K562 (cell line): ENCODE data around the gene CD46. TPM values are rescaled to one million over a fixed set of nuclear protein-coding genes. Genes with fewer than 3 reads are reported as not detected.

Experiments used
- ATF7 ChIP-seq: fragments of 450-650 bp; IDR thresholded peaks from 2 replicates; pipeline ENCODE4 v1.7.1; 2014; ENCODE audit warnings: mild to moderate bottlenecking, moderate library complexity
- BACH1 ChIP-seq: fragments of 200-800 bp; sonication (Bioruptor generic); IDR thresholded peaks from 2 replicates; pipeline ENCODE4 v1.6.1; 2016; ENCODE audit warnings: missing genetic modification characterization, missing compliant biosample characterization
- CAMTA2 ChIP-seq: fragments of 250-450 bp; sonication (Bioruptor Pico); conservative IDR thresholded peaks from 2 replicates; pipeline ENCODE4 v1.5.1; 2022
- CBX1 ChIP-seq: sonication (generic); IDR thresholded peaks from 2 replicates; pipeline ENCODE4 v1.6.1; 2016; ENCODE audit warnings: antibody characterized with exemption, low read depth, mild to moderate bottlenecking
- CBX3 ChIP-seq, 2 experiments: IDR thresholded peaks; 1 replicate in 1 of 2; 2 replicates in 1 of 2; pipeline ENCODE4 v1.6.1; 2012; ENCODE audit warnings: inconsistent platforms in 2 of 2, low read length in 2 of 2, borderline replicate concordance in 1 of 2, control low read depth in 1 of 2
- FOXA3 ChIP-seq, 2 experiments: fragments of 450-650 bp in 1 of 2; sonication (generic) in 1 of 2; formaldehyde crosslinking; IDR thresholded peaks in 1 of 2; conservative IDR thresholded peaks in 1 of 2; 2 replicates each; pipeline versions ENCODE4 v1.4.0 to v1.8.0; 2020 to 2022; ENCODE audit warnings: mild to moderate bottlenecking in 2 of 2, missing genetic modification reagents in 1 of 2
- L3MBTL2 ChIP-seq: fragments of 450-650 bp; IDR thresholded peaks from 2 replicates; pipeline ENCODE4 v1.6.1; 2016; ENCODE audit warnings: mild to moderate bottlenecking, moderate library complexity
- LEF1 ChIP-seq: fragments of 450-650 bp; IDR thresholded peaks from 2 replicates; pipeline ENCODE4 v1.6.1; 2016; ENCODE audit warnings: mild to moderate bottlenecking
- MYC ChIP-seq, 2 experiments: fragments of 250-450 bp in 1 of 2; sonication (Bioruptor Pico) in 1 of 2; IDR thresholded peaks; 2 replicates each; pipeline versions ENCODE4 v1.5.1 to v1.6.1; 2012 to 2021; ENCODE audit warnings: low read depth in 2 of 2, borderline replicate concordance in 1 of 2, improper control_type of control experiment in 1 of 2, low read length in 1 of 2, mild to moderate bottlenecking in 1 of 2, moderate library complexity in 1 of 2
- NCOR1 ChIP-seq: fragments of 450-650 bp; IDR thresholded peaks from 2 replicates; pipeline ENCODE4 v1.6.1; 2016; ENCODE audit warnings: mild to moderate bottlenecking, moderate library complexity
- PHB2 ChIP-seq: fragments of 450-650 bp; IDR thresholded peaks from 2 replicates; pipeline ENCODE4 v1.6.1; 2017; ENCODE audit warnings: low read depth
- RBBP5 ChIP-seq: fragments of 200-600 bp; sonication (generic); IDR thresholded peaks from 2 replicates; pipeline ENCODE4 v1.6.1; 2012; ENCODE audit warnings: borderline replicate concordance, mild to moderate bottlenecking, low read length, control low read depth, inconsistent platforms; ENCODE audit not compliant: insufficient read depth, poor library complexity, severe bottlenecking
- ZNF589 ChIP-seq: fragments of 200-800 bp; sonication (Bioruptor generic); IDR thresholded peaks from 2 replicates; pipeline ENCODE4 v1.6.1; 2016; ENCODE audit warnings: low read depth, missing genetic modification characterization, missing compliant biosample characterization
- polyA plus RNA-seq, 8 experiments: library from polyadenylated mRNA; depleted of rRNA in 4 of 8; stranded (reverse) in 5 of 8; unstranded in 3 of 8; fragments of >200 nt; fragmentation: Nextera tagmentation in 2 of 8; fragmentation: Illumina TruSeq in 1 of 8; extraction: Ambion mirVana in 2 of 8; extraction: Trizol in 1 of 8; gene quantifications; 2 replicates each; pipeline versions ENCODE4 v1.2.1 to v1.2.3, GENCODE V29; 2011 to 2014; ENCODE audit warnings: inconsistent platforms in 1 of 8, missing spikeins in 1 of 8
- total RNA-seq, 7 experiments: library from RNA; depleted of rRNA in 6 of 7; stranded (reverse); fragments of >200 nt in 6 of 7; fragmentation: Illumina TruSeq in 2 of 7; extraction: Trizol in 2 of 7; gene quantifications; 2 replicates each; pipeline versions ENCODE4 v1.2.1 to v1.2.3, GENCODE V29; 2011 to 2021; ENCODE audit warnings: low replicate concordance in 1 of 7
- TF ChIP-seq, protein P1 (sequence below), 2 experiments: IDR thresholded peaks; 2 replicates each; pipeline ENCODE4 v1.6.1; 2012; ENCODE audit warnings: improper control_type of control experiment in 2 of 2, low read depth in 2 of 2, low read length in 2 of 2, borderline replicate concordance in 1 of 2
- TF ChIP-seq, protein P2 (sequence below): fragments of 250-450 bp; sonication (Bioruptor Pico); IDR thresholded peaks from 2 replicates; pipeline ENCODE4 v1.5.0; 2020; ENCODE audit warnings: mild to moderate bottlenecking, borderline replicate concordance
- TF ChIP-seq, protein P3 (sequence below), 2 experiments: IDR thresholded peaks in 1 of 2; conservative IDR thresholded peaks in 1 of 2; 2 replicates each; pipeline ENCODE4 v1.6.1; 2016; ENCODE audit warnings: low read depth in 2 of 2, mild to moderate bottlenecking in 1 of 2, missing compliant biosample characterization in 1 of 2, missing genetic modification characterization in 1 of 2, moderate library complexity in 1 of 2

Gene CD46
- total and polyA plus RNA-seq, 9 of the 15 experiments (the other 6 are each of a cell fraction or from before 2014, with no cell fraction given): 87.9 to 374 (median 156) TPM

DNA sequence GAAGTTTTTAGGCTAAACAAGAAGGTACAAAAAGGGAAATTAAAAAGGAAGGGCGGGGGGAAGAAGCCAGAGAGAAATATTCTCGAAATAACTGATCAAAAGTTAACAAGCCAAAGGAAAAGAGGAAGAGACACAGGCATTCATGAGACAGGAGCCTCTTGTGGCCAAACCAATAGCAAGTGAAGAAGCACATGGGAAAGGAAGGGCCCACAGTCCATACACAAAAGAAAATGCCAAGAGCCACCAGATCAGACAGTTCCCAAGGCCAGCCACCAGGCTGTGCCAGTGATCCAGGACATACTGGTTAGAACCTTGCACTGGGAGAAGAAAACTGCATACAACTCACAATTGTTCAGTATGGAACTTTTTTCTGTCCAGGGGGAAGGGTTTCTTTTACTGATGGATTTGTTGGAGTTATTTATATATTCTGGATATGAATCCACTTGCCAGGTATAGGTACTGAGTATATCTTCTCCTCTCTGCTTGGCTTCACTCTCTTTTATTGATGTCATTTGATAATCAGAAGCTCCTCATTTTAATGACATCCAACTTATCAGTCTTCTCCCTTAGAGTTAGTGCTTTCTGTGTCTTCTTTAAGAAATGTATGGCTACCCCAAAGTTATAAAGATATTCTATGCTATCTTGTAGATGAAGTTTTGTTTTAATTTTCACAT lies 76.8 kb downstream of the CD46 start (continued):
- TF ChIP-seq RBBP5: no peak
- TF ChIP-seq ATF7: peak; percentile 59; the same call in 1 of the 2 replicates
- peak; percentile 96 for TF ChIP-seq L3MBTL2
- no peak for TF ChIP-seq ZNF589 (CRISPR knock-in tag)
- no peak for TF ChIP-seq CAMTA2 (CRISPR knock-in tag)
- TF ChIP-seq, protein P1, sequence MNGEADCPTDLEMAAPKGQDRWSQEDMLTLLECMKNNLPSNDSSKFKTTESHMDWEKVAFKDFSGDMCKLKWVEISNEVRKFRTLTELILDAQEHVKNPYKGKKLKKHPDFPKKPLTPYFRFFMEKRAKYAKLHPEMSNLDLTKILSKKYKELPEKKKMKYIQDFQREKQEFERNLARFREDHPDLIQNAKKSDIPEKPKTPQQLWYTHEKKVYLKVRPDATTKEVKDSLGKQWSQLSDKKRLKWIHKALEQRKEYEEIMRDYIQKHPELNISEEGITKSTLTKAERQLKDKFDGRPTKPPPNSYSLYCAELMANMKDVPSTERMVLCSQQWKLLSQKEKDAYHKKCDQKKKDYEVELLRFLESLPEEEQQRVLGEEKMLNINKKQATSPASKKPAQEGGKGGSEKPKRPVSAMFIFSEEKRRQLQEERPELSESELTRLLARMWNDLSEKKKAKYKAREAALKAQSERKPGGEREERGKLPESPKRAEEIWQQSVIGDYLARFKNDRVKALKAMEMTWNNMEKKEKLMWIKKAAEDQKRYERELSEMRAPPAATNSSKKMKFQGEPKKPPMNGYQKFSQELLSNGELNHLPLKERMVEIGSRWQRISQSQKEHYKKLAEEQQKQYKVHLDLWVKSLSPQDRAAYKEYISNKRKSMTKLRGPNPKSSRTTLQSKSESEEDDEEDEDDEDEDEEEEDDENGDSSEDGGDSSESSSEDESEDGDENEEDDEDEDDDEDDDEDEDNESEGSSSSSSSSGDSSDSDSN (IDR thresholded peaks at IDR 0.05; ENCODE audit: borderline replicate concordance in 1 of 2, low read depth in 2 of 2, low read length in 2 of 2): 0 out of 4 replicates have a peak, but pooled peaks of 1 of the 2 experiments have one; percentile 2
- 0 out of 2 replicates have a peak, but pooled peaks have one; percentile 32 for TF ChIP-seq LEF1
- TF ChIP-seq MYC (IDR thresholded peaks at IDR 0.05; ENCODE audit: low read depth, low read length): peak; percentile 95
- no peak for TF ChIP-seq MYC (CRISPR knock-in tag; IDR thresholded peaks at IDR 0.05; ENCODE audit: borderline replicate concordance, low read depth)
- TF ChIP-seq, protein P2, sequence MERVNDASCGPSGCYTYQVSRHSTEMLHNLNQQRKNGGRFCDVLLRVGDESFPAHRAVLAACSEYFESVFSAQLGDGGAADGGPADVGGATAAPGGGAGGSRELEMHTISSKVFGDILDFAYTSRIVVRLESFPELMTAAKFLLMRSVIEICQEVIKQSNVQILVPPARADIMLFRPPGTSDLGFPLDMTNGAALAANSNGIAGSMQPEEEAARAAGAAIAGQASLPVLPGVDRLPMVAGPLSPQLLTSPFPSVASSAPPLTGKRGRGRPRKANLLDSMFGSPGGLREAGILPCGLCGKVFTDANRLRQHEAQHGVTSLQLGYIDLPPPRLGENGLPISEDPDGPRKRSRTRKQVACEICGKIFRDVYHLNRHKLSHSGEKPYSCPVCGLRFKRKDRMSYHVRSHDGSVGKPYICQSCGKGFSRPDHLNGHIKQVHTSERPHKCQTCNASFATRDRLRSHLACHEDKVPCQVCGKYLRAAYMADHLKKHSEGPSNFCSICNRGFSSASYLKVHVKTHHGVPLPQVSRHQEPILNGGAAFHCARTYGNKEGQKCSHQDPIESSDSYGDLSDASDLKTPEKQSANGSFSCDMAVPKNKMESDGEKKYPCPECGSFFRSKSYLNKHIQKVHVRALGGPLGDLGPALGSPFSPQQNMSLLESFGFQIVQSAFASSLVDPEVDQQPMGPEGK: peak; percentile 67; the same call in 1 of the 2 replicates
- peak; percentile 42; the same call in 1 of the 2 replicates for TF ChIP-seq BACH1
- TF ChIP-seq CBX1: no peak
- TF ChIP-seq, protein P3, sequence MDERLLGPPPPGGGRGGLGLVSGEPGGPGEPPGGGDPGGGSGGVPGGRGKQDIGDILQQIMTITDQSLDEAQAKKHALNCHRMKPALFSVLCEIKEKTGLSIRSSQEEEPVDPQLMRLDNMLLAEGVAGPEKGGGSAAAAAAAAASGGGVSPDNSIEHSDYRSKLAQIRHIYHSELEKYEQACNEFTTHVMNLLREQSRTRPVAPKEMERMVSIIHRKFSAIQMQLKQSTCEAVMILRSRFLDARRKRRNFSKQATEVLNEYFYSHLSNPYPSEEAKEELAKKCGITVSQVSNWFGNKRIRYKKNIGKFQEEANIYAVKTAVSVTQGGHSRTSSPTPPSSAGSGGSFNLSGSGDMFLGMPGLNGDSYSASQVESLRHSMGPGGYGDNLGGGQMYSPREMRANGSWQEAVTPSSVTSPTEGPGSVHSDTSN (CRISPR knock-in tag; IDR thresholded peaks at IDR 0.05; ENCODE audit: low read depth): no peak
- TF ChIP-seq, protein P3 (tag; conservative IDR thresholded peaks at IDR 0.05; ENCODE audit: low read depth): 0 out of 2 replicates have a peak, but pooled peaks have one; percentile 5
- peak; percentile 26 to 57; a peak in 2 of 4 replicates for TF ChIP-seq FOXA3 (CRISPR knock-in tag; conservative IDR thresholded peaks at IDR 0.05 in 1 of 2, IDR thresholded peaks at IDR 0.05 in 1 of 2)
- no peak for TF ChIP-seq NCOR1
- no peak for TF ChIP-seq PHB2
- TF ChIP-seq CBX3 (IDR thresholded peaks at IDR 0.05; ENCODE audit: borderline replicate concordance in 1 of 2, low read length in 2 of 2): peak in 1 of 2 experiments; percentile 93; a peak in 2 of 3 replicates
- TF ChIP-seq, all 486 proteins: peak for 112
